Coronary artery (tissue), 2 donors: ENCODE results near the gene MAP2K5.

Source experiments
- DNase-seq: peaks from one replicate; pipeline ENCODE4 v3.0.0-alpha.2; 2017; ENCODE audit warnings: low spot score
- H3K27ac ChIP-seq, 2 donors: fragments of 200-600 bp; sonication (generic); one replicate each; pipeline ENCODE4 v1.5.1; 2016 to 2019
- H3K4me3 ChIP-seq: fragments of 200-600 bp; sonication (generic); 2 replicates; pipeline ENCODE4 v1.5.1; 2016; ENCODE audit warnings: mild to moderate bottlenecking, moderate library complexity
- CTCF ChIP-seq: fragments of 200-600 bp; sonication (generic); IDR thresholded peaks from one replicate; pipeline ENCODE4 v1.5.1; 2019; ENCODE audit warnings: antibody characterized with exemption

The MAP2K5 gene

GRCh38 chr15:67822537-67823313 lies 280.2 kb downstream of the MAP2K5 start:
- no peak overlapping the region for H3K27ac ChIP-seq
- peak overlapping the region; percentile 54 for H3K4me3 ChIP-seq
- no peak for TF ChIP-seq CTCF
- DNase-seq: no peak

DNA sequence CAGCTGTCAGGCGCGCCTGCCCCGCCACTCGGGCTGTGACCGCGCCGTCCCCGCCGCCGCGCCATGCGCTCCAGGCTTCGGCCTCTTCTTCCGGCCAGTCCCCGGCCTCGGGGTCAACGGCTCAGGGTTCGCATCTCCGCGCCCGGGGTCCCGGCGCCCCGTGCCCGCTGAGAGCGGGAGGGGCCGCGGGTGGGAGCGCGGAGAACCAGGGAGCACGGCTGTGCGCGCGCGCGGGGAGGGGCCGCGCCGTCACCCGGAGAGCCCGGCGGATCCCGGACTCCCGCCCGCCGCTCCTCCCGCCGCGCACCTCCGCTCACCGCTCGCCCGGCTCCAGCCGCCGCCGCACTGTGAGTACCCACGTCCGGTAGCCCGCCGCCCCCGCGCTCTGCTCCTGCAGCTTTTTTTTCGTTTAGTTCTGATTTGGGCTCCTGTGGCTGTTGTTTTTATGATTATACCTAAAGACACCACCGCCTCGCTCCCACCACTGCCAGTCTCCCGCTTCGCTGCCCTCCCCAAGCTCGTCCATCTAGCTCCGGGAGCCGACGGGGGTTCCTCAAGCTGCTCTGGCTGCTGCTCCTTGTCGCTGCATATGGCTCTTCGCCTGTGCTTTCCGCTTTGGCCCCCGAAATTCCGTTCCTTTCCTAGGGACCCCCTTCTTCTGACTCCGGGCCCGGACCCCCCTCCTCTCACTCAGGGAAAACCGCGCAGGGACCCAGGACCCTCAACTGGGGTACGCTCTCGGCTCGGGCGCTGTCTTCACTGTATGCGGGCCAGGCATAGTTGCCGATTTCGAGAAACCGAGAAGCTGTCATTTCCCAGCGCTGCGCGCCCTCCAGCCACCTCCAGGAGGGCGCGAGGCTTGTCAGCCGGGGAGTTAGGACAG lies 281.1 kb downstream of the MAP2K5 start:
- H3K4me3 ChIP-seq: peak overlapping the region; percentile 54
- DNase-seq: no peak
- no peak overlapping the region for H3K27ac ChIP-seq
- no peak for TF ChIP-seq CTCF

- Histone ChIP-seq H3K27ac (no peak overlapping the region), H3K4me3 (no peak overlapping the region)
- no peak for DNase-seq
- no peak for TF ChIP-seq CTCF
Measured at GRCh38 chr15:67824197-67824968, 281.9 kb downstream of the MAP2K5 start.

DNA sequence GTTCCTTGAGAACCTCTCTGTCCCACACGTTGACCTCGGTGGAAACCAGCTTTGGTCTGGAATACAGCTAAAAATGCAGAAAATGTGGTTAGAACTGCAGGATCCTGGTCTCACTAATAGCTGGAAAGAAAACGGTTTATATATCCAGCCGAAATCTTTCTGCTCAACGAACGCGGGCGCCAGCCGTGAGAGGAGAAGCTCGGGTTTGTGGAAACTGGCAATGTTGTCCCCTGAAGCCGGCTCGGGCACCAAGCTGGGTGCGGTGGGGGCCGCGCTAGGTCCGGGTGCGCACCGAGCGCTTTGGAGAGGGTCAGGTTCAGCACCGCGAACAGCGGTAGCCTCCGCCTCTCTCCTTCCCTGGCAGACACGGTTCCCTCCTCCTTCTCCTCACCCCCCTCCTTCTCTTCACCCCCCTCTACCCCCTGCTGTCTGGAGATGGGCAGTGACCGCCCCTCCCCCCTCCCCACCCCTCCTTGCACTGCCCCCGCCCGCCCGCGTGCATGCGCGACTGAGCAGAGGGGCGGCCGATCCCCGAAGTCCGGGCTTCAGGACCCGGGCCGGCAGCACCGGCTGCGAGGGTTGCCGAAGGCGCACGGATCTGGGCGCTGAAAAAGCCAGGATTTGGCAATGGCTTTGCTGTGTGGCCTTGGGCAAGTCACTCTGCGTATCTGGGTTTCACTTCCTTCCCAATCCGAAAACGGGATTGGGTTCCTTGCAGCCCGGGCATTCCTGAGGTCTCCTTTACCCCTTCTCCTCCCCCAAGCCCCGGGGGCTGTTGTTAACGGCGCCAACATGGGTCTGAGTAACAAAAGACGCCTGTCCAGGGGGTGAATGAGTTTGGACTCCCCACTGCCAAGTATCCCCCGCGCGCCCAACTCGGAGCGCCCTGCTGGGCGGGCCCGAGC lies 282.7 kb downstream of the MAP2K5 start, which contains the start of gene SKOR1:
Gene SKOR1 (plus strand): TSS at position 534 of the 905 bp plus-strand sequence. CDS start 94 bp downstream, at position 628.
- TF ChIP-seq CTCF: no peak
- no peak for DNase-seq
- Histone ChIP-seq H3K4me3 (peak within 1 kb of the TSS; percentile 59), H3K27ac (no peak within 1 kb of the TSS)

GRCh38 chr15:67825881-67826716 lies 283.6 kb downstream of the MAP2K5 start:
- DNase-seq: no peak
- no peak for TF ChIP-seq CTCF
- Histone ChIP-seq H3K4me3 (peak overlapping the region; percentile 59), H3K27ac (no peak overlapping the region)
